OCI-LY1 (cell line): ENCODE measurements around the gene FOXD1.

Experiments
- H2AFZ ChIP-seq: fragments of 200-600 bp; sonication (generic), shearing (Covaris generic); 2 replicates; pipeline ENCODE4 v1.6.0; 2014; ENCODE audit warnings: antibody characterized with exemption, mild to moderate bottlenecking, low read length
- H3F3A ChIP-seq: fragments of 200-600 bp; sonication (generic), shearing (Covaris generic); 2 replicates; pipeline ENCODE4 v1.6.0; 2014; ENCODE audit warnings: mild to moderate bottlenecking, antibody characterized with exemption, low read length, moderate library complexity; ENCODE audit not compliant: insufficient read depth
- H3K27ac ChIP-seq: fragments of 200-600 bp; sonication (generic); 2 replicates; pipeline ENCODE4 v1.5.1; 2014; ENCODE audit warnings: low read length, mixed run types, mild to moderate bottlenecking, low read depth; ENCODE audit not compliant: poor library complexity, severe bottlenecking
- H3K27me3 ChIP-seq: fragments of 200-600 bp; sonication (generic); 2 replicates; pipeline ENCODE4 v1.6.0; 2014; ENCODE audit warnings: antibody characterized with exemption, mild to moderate bottlenecking, low read length, moderate library complexity; ENCODE audit not compliant: insufficient read depth
- H3K36me3 ChIP-seq: fragments of 200-600 bp; sonication (generic); 2 replicates; pipeline ENCODE4 v1.6.1; 2014; ENCODE audit warnings: mild to moderate bottlenecking, antibody characterized with exemption, low read length, moderate library complexity, mixed read lengths; ENCODE audit not compliant: insufficient read depth
- H3K4me1 ChIP-seq: fragments of 200-600 bp; sonication (generic); 2 replicates; pipeline ENCODE4 v1.5.1; 2014; ENCODE audit warnings: mild to moderate bottlenecking, low read length, moderate library complexity; ENCODE audit not compliant: insufficient read depth, severe bottlenecking
- H3K4me2 ChIP-seq: fragments of 200-600 bp; sonication (generic), shearing (Covaris generic); 2 replicates; pipeline ENCODE4 v1.6.1; 2014; ENCODE audit warnings: low read length
- H3K4me3 ChIP-seq: fragments of 200-600 bp; sonication (generic); 2 replicates; pipeline ENCODE4 v1.5.1; 2014; ENCODE audit warnings: low read length, low read depth, mild to moderate bottlenecking, mixed read lengths; ENCODE audit not compliant: poor library complexity, severe bottlenecking
- H3K79me2 ChIP-seq: fragments of 200-600 bp; shearing (Covaris generic); 2 replicates; pipeline ENCODE4 v1.6.1; 2016; ENCODE audit warnings: mixed run types, low read length, mixed read lengths; ENCODE audit not compliant: insufficient read depth
- H3K9ac ChIP-seq: fragments of 200-600 bp; sonication (generic), shearing (Covaris generic); 2 replicates; pipeline ENCODE4 v1.6.1; 2014; ENCODE audit warnings: mild to moderate bottlenecking, low read length, mixed read lengths
- H3K9me2 ChIP-seq: fragments of 200-600 bp; sonication (generic), shearing (Covaris generic); 2 replicates; pipeline ENCODE4 v1.6.1; 2014; ENCODE audit warnings: low read depth, mild to moderate bottlenecking, low read length, mixed read lengths
- H3K9me3 ChIP-seq: fragments of 200-600 bp; shearing (Covaris generic); 2 replicates; pipeline ENCODE4 v1.6.1; 2014; ENCODE audit warnings: low read length, mixed read lengths
- H4K20me1 ChIP-seq: fragments of 200-600 bp; sonication (generic), shearing (Covaris generic); 2 replicates; pipeline ENCODE4 v1.6.0; 2016; ENCODE audit warnings: mild to moderate bottlenecking, low read length; ENCODE audit not compliant: insufficient read depth
- CTCF ChIP-seq: fragments of 200-600 bp; sonication (generic), shearing (Covaris generic); IDR thresholded peaks from 2 replicates; pipeline ENCODE4 v1.5.1; 2017; ENCODE audit warnings: mild to moderate bottlenecking, antibody characterized with exemption, low read length, moderate library complexity, mixed read lengths
- EZH2 ChIP-seq: fragments of 200-600 bp; sonication (generic), shearing (Covaris generic); IDR thresholded peaks from 2 replicates; pipeline ENCODE4 v1.8.0; 2017; ENCODE audit warnings: borderline replicate concordance, mixed run types, mild to moderate bottlenecking, antibody characterized with exemption, low read length, moderate library complexity, mixed read lengths

FOXD1 gene

GRCh38 chr5:73417303-73418034 lies 31.1 kb downstream of the FOXD1 start:
- Histone ChIP-seq H3K9me3 (no peaks in the 10 kb centered on the region), H3K9me2 (no peaks in the 10 kb centered on the region), H3K4me2 (no peak overlapping the region), H3K36me3 (no peaks in the 10 kb centered on the region), H3K79me2 (no peaks in the 10 kb centered on the region), H4K20me1 (no peaks in the 10 kb centered on the region), H2AFZ (no peak overlapping the region), H3K9ac (no peak overlapping the region), H3K27me3 (no peaks in the 10 kb centered on the region), H3K4me3 (no peak overlapping the region), H3K27ac (no peak overlapping the region), H3K4me1 (no peaks in the 10 kb centered on the region), H3F3A (no peaks in the 10 kb centered on the region)
- TF ChIP-seq EZH2 (no peak), CTCF (no peak)

GRCh38 chr5:73415617-73416016 lies 33.0 kb downstream of the FOXD1 start:
- TF ChIP-seq CTCF (no peak), EZH2 (no peak)
- Histone ChIP-seq H3K9ac (no peak overlapping the region), H3K9me2 (no peaks in the 10 kb centered on the region), H3K4me2 (no peak overlapping the region), H2AFZ (no peak overlapping the region), H3K36me3 (no peaks in the 10 kb centered on the region), H3K4me1 (no peaks in the 10 kb centered on the region), H4K20me1 (no peaks in the 10 kb centered on the region), H3K27ac (no peak overlapping the region), H3K27me3 (no peaks in the 10 kb centered on the region), H3F3A (no peaks in the 10 kb centered on the region), H3K4me3 (no peak overlapping the region), H3K9me3 (no peaks in the 10 kb centered on the region), H3K79me2 (no peaks in the 10 kb centered on the region)

- Histone ChIP-seq H4K20me1 (no peaks in the 10 kb centered on the region), H3K9ac (no peak overlapping the region), H3K4me2 (no peak overlapping the region), H3K36me3 (no peaks in the 10 kb centered on the region), H3K4me1 (no peaks in the 10 kb centered on the region), H3K79me2 (no peaks in the 10 kb centered on the region), H3K4me3 (no peak overlapping the region), H3K9me3 (no peaks in the 10 kb centered on the region), H3K9me2 (no peaks in the 10 kb centered on the region), H3K27ac (no peak overlapping the region), H3F3A (no peaks in the 10 kb centered on the region), H2AFZ (no peak overlapping the region), H3K27me3 (no peaks in the 10 kb centered on the region)
- no peak for TF ChIP-seq CTCF
Observed at GRCh38 chr5:73415171-73415570, 33.4 kb downstream of the FOXD1 start.
